IMR-90 (cell line): ENCODE results near the gene MOXD1. TPM values are rescaled to one million over a fixed set of nuclear protein-coding genes. Genes with fewer than 3 reads are reported as not detected.

Source experiments
- ATAC-seq: fragments of 200-7000 bp; cut with Tn5 transposase; 2 replicates; pipeline ENCODE4 v1.9.1; 2020; ENCODE audit warnings: low read depth, mild to moderate bottlenecking, moderate library complexity
- BruUV-seq: library from RNA; stranded (reverse); fragments of 400-500 nt; replicated peaks from 2 replicates; lab custom pipeline; 2021; lab: Mats Ljungman, UMichigan
- CTCF ChIA-PET: fragments of 300-600 bp; formaldehyde crosslinking; extraction: SDS; loops from one replicate; lab custom pipeline; 2021; ENCODE audit warnings: antibody characterized with exemption; lab: Yijun Ruan, JAX
- POLR2A ChIA-PET: fragments of 300-600 bp; sonication (Branson Sonifier 250); formaldehyde crosslinking; loops from one replicate; lab custom pipeline; 2022; ENCODE audit warnings: antibody characterized with exemption; ENCODE audit not compliant: unreplicated experiment; lab: Charles Lee
- DNase-seq: peaks from one replicate; pipeline ENCODE4 v3.0.0; 2013
- H2AFZ ChIP-seq: replicated peaks from 2 replicates; pipeline ENCODE3; 2013; ENCODE audit warnings: low read length, mild to moderate bottlenecking; ENCODE audit not compliant: poor library complexity
- H2AK5ac ChIP-seq: 2 replicates; pipeline ENCODE4 v1.6.1; 2013; ENCODE audit warnings: low read depth, low read length, inconsistent platforms
- H2AK9ac ChIP-seq: replicated peaks from 2 replicates; pipeline ENCODE3; 2013; ENCODE audit warnings: mild to moderate bottlenecking, low read depth, low read length, moderate library complexity; ENCODE audit not compliant: poor library complexity
- H2BK120ac ChIP-seq: 2 replicates; pipeline ENCODE4 v1.6.1; 2013; ENCODE audit warnings: low read depth, low read length, inconsistent platforms
- H2BK15ac ChIP-seq: 3 replicates; pipeline ENCODE4 v1.6.1; 2013; ENCODE audit warnings: low read depth, low read length, inconsistent platforms
- H2BK20ac ChIP-seq: 2 replicates; pipeline ENCODE4 v1.6.1; 2013; ENCODE audit warnings: low read depth, mild to moderate bottlenecking, inconsistent platforms, low read length, moderate library complexity
- H2BK5ac ChIP-seq: 2 replicates; pipeline ENCODE4 v1.6.1; 2013; ENCODE audit warnings: mild to moderate bottlenecking, low read depth, low read length, inconsistent platforms; ENCODE audit not compliant: poor library complexity, severe bottlenecking
- H3K14ac ChIP-seq: replicated peaks from 2 replicates; pipeline ENCODE4 v1.6.1; 2013; ENCODE audit warnings: low read depth, low read length, inconsistent platforms
- H3K18ac ChIP-seq: 2 replicates; pipeline ENCODE4 v1.6.1; 2013; ENCODE audit warnings: low read depth, low read length, control low read depth
- H3K23ac ChIP-seq: 2 replicates; pipeline ENCODE4 v1.6.1; 2013; ENCODE audit warnings: low read depth, low read length, inconsistent platforms
- H3K27ac ChIP-seq: 2 replicates; pipeline ENCODE4 v1.5.1; 2013; ENCODE audit warnings: mild to moderate bottlenecking, control low read depth, low read length; ENCODE audit not compliant: insufficient read depth
- H3K27me3 ChIP-seq: 2 replicates; pipeline ENCODE4 v1.6.1; 2013; ENCODE audit warnings: low read length; ENCODE audit not compliant: control insufficient read depth, insufficient read depth
- H3K36me3 ChIP-seq: 2 replicates; pipeline ENCODE4 v1.6.1; 2013; ENCODE audit warnings: low read length, mixed read lengths; ENCODE audit not compliant: control insufficient read depth, insufficient read depth
- H3K4ac ChIP-seq: 2 replicates; pipeline ENCODE4 v1.6.1; 2013; ENCODE audit warnings: low read depth, low read length, inconsistent platforms
- H3K4me1 ChIP-seq: 2 replicates; pipeline ENCODE4 v1.6.1; 2013; ENCODE audit warnings: low read length, mixed read lengths; ENCODE audit not compliant: control insufficient read depth, insufficient read depth
- H3K4me2 ChIP-seq: 2 replicates; pipeline ENCODE4 v1.6.1; 2013; ENCODE audit warnings: low read depth, mild to moderate bottlenecking, control low read depth, low read length, moderate library complexity
- H3K4me3 ChIP-seq: 2 replicates; pipeline ENCODE4 v1.5.1; 2013; ENCODE audit warnings: low read depth, mild to moderate bottlenecking, control low read depth, low read length, moderate library complexity; ENCODE audit not compliant: insufficient read depth
- H3K56ac ChIP-seq: 2 replicates; pipeline ENCODE4 v1.6.1; 2013; ENCODE audit warnings: low read length, inconsistent platforms; ENCODE audit not compliant: insufficient read depth; ENCODE audit errors: extremely low read depth
- H3K79me1 ChIP-seq, 2 experiments: 2 replicates each; pipeline ENCODE4 v1.6.1; 2013; ENCODE audit warnings: low read length in 2 of 2, inconsistent platforms in 1 of 2, low read depth in 1 of 2
- H3K9ac ChIP-seq: 2 replicates; pipeline ENCODE4 v1.6.1; 2013; ENCODE audit warnings: low read depth, low read length, control low read depth
- H3K9me1 ChIP-seq: 2 replicates; pipeline ENCODE4 v1.6.1; 2013; ENCODE audit warnings: low read length, inconsistent platforms; ENCODE audit not compliant: insufficient read depth
- H3K9me3 ChIP-seq: 2 replicates; pipeline ENCODE4 v1.6.1; 2013; ENCODE audit warnings: low read length; ENCODE audit not compliant: control insufficient read depth, insufficient read depth
- H4K20me1 ChIP-seq: 2 replicates; pipeline ENCODE4 v1.6.1; 2013; ENCODE audit warnings: low read length, inconsistent platforms; ENCODE audit not compliant: insufficient read depth
- H4K5ac ChIP-seq: 2 replicates; pipeline ENCODE4 v1.6.1; 2013; ENCODE audit warnings: mild to moderate bottlenecking, low read depth, low read length, control low read depth
- H4K8ac ChIP-seq, 2 experiments: 2 replicates each; pipeline ENCODE4 v1.6.1; 2013; ENCODE audit warnings: low read depth in 2 of 2, low read length in 2 of 2, control low read depth in 1 of 2, inconsistent platforms in 1 of 2
- H4K91ac ChIP-seq: 2 replicates; pipeline ENCODE4 v1.6.1; 2013; ENCODE audit warnings: low read depth, low read length, inconsistent platforms; ENCODE audit not compliant: insufficient read depth
- CHD1 ChIP-seq: IDR thresholded peaks from 2 replicates; pipeline ENCODE4 v1.6.1; 2012; ENCODE audit warnings: low read depth, low read length, improper control_type of control experiment
- FOS ChIP-seq: fragments of 150-350 bp; IDR thresholded peaks from 2 replicates; pipeline ENCODE4 v1.6.1; 2016; ENCODE audit warnings: low read depth, low read length
- MAFK ChIP-seq: IDR thresholded peaks from 2 replicates; pipeline ENCODE4 v1.6.1; 2012; ENCODE audit warnings: low read depth, low read length, improper control_type of control experiment
- POLR2A ChIP-seq: IDR thresholded peaks from 2 replicates; pipeline ENCODE4 v1.6.1; 2012; ENCODE audit warnings: mild to moderate bottlenecking, low read depth, low read length
- WGBS, 2 experiments: methylation state at CpG; one replicate each; pipeline versions ENCODE4 v1.1.5 to v1.1.7; 2013; ENCODE audit warnings: missing lambda C conversion rate in 2 of 2; ENCODE audit not compliant: insufficient read length in 1 of 2; ENCODE audit errors: extremely low coverage in 2 of 2; 5-methylcytosine and 5-hydroxymethylcytosine counted together
- dilution Hi-C: fragments of 300-500 bp; cut with HindIII; formaldehyde crosslinking; loops from one replicate; pipeline ENCODE4 v1.14.3; 2018; ENCODE audit warnings: low sequenced_read_pairs; ENCODE audit not compliant: unreplicated experiment
- in situ Hi-C: fragments of 300-500 bp; cut with MboI; formaldehyde crosslinking; loops from 3 replicates; pipeline ENCODE4 v1.14.3; 2019; ENCODE audit warnings: low sequenced_read_pairs, inconsistent platforms, mixed read lengths
- intact Hi-C: fragments of 100-400 bp; cut with micrococcal nuclease; formaldehyde crosslinking; loops from 2 replicates; pipeline ENCODE4 v1.10.0; 2022
- polyA plus RNA-seq, 3 experiments: library from polyadenylated mRNA; depleted of rRNA; stranded (reverse); fragments of >200 nt; gene quantifications; 2 replicates each; pipeline ENCODE4 v1.2.3, GENCODE V29; 2012; ENCODE audit warnings: low replicate concordance in 1 of 3
- total RNA-seq: library from RNA; depleted of rRNA; stranded (reverse); fragments of >200 nt; gene quantifications from 2 replicates; pipeline ENCODE4 v1.2.3, GENCODE V29; 2012
- TF ChIP-seq, protein P1 (sequence below): fragments of 150-350 bp; IDR thresholded peaks from 2 replicates; pipeline ENCODE4 v1.6.1; 2016; ENCODE audit warnings: low read depth, mild to moderate bottlenecking, low read length, moderate library complexity, borderline replicate concordance

The MOXD1 gene
- total and polyA plus RNA-seq, 2 of the 4 experiments (the other 2 are of a cell fraction) = 10.0 to 19.4 TPM

DNA sequence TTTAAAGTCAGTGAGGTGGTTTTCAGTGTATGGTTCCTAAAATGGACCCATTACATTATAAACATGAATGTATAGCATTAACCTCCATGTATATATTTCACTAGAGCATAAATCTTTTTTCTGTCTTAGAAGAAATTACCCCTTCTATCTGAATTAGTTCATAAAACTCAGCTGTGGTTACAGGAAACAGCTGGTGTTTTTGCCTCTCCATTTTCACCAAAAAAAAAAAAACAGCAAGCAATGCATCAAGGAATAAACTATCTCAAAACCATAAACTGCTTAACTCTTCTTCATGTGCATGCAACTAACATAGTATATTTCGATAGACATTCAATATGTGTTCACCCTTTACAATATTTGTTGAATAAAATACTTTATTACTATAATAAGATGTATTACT, 40.2 kb downstream of the MOXD1 start:
- no TSS peak for BruUV-seq
- WGBS, 2 experiments = no CpG with 5 or more reads among the region's 1 CpG
- CTCF ChIA-PET = no interaction called here

More for the DNA sequence above, 40.2 kb downstream of the MOXD1 start:
- Histone ChIP-seq H2BK120ac (no peak overlapping the region), H3K4me3 (no peak overlapping the region), H4K5ac (no peak overlapping the region), H4K91ac (no peak overlapping the region), H3K4me1 (no peaks in the 10 kb centered on the region; the same call in 1 of the 2 replicates), H3K9me1 (no peaks in the 10 kb centered on the region), H2BK15ac (no peak overlapping the region), H3K9ac (no peak overlapping the region), H3K79me1 (no peaks in the 10 kb centered on the region), H3K56ac (no peak overlapping the region), H3K4me2 (no peak overlapping the region), H3K14ac (no peak overlapping the region), H3K23ac (no peak overlapping the region), H2AK9ac (no peak overlapping the region), H2AFZ (no peak overlapping the region), H3K27ac (no peak overlapping the region), H2AK5ac (no peak overlapping the region), H3K36me3 (no peaks in the 10 kb centered on the region), H3K4ac (no peak overlapping the region), H4K20me1 (no peaks in the 10 kb centered on the region), H2BK5ac (no peak overlapping the region), H4K8ac (no peak overlapping the region), H2BK20ac (no peak overlapping the region), H3K27me3 (no peaks in the 10 kb centered on the region), H3K9me3 (no peaks in the 10 kb centered on the region), H3K18ac (no peak overlapping the region)
- in situ Hi-C loops = no loop called here
- intact Hi-C loops = no loop called here
- POLR2A ChIA-PET = no interaction called here
- dilution Hi-C loops = no loop called here
- DNase-seq (no peak), ATAC-seq (no peak)
- TF ChIP-seq FOS (no peak), POLR2A (no peak), CHD1 (no peak), MAFK (no peak)
- TF ChIP-seq, protein P1, sequence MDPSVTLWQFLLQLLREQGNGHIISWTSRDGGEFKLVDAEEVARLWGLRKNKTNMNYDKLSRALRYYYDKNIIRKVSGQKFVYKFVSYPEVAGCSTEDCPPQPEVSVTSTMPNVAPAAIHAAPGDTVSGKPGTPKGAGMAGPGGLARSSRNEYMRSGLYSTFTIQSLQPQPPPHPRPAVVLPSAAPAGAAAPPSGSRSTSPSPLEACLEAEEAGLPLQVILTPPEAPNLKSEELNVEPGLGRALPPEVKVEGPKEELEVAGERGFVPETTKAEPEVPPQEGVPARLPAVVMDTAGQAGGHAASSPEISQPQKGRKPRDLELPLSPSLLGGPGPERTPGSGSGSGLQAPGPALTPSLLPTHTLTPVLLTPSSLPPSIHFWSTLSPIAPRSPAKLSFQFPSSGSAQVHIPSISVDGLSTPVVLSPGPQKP = no peak
